Esophagus squamous epithelium (tissue), 5 donors: ENCODE data around the gene NMRK2. TPM values are rescaled to one million over a fixed set of nuclear protein-coding genes. Genes with fewer than 3 reads are reported as not detected.
"Not testable (repeated sequence)": the region's sequence is repeated elsewhere in the genome, so short reads cannot be mapped to it uniquely, and the experiment has no call there.

Source experiments
- DNase-seq: peaks from one replicate; lab custom pipeline; 2025; lab: John Stamatoyannopoulos, UW
- H3K27ac ChIP-seq, 4 donors: fragments of 200-600 bp; sonication (generic); one replicate each; pipeline ENCODE4 v1.5.1; 2016 to 2019; ENCODE audit warnings: mild to moderate bottlenecking in 1 of 4
- H3K27me3 ChIP-seq, 4 donors: fragments of 200-600 bp; sonication (generic); 1 replicate in 3 of 4; 2 replicates in 1 of 4; pipeline versions ENCODE4 v1.5.1 to v1.6.0; 2017 to 2021; ENCODE audit warnings: antibody characterized with exemption in 1 of 4
- H3K36me3 ChIP-seq, 3 donors: fragments of 200-600 bp; sonication (generic); one replicate each; pipeline ENCODE4 v1.5.1; 2016 to 2019
- H3K4me1 ChIP-seq, 3 donors: fragments of 200-600 bp; sonication (generic); one replicate each; pipeline ENCODE4 v1.5.1; 2017 to 2019
- H3K4me3 ChIP-seq, 4 donors: fragments of 200-600 bp; sonication (generic); 1 replicate in 3 of 4; 2 replicates in 1 of 4; pipeline ENCODE4 v1.5.1; 2016 to 2019; ENCODE audit warnings: mild to moderate bottlenecking in 2 of 4, moderate library complexity in 1 of 4
- H3K9me3 ChIP-seq, 3 donors: fragments of 200-600 bp; sonication (generic); one replicate each; pipeline ENCODE4 v1.5.1; 2016 to 2019
- CTCF ChIP-seq, 6 experiments: fragments of 450-650 bp in 4 of 6; fragments of 200-600 bp in 2 of 6; sonication (generic) in 2 of 6; IDR thresholded peaks; one replicate each; pipeline ENCODE4 v1.5.1; 2016 to 2019; ENCODE audit warnings: antibody characterized with exemption in 6 of 6, mild to moderate bottlenecking in 4 of 6, moderate library complexity in 4 of 6
- POLR2A ChIP-seq, 4 donors: fragments of 450-650 bp; IDR thresholded peaks; one replicate each; pipeline ENCODE4 v1.6.1; 2017; ENCODE audit warnings: antibody characterized with exemption in 4 of 4, mild to moderate bottlenecking in 4 of 4, moderate library complexity in 3 of 4
- WGBS, 2 donors: methylation state at CpG; one replicate each; pipeline ENCODE4 v1.1.5; 2018; 5-methylcytosine and 5-hydroxymethylcytosine counted together
- intact Hi-C: fragments of 100-400 bp; cut with DNase I; formaldehyde crosslinking; loops from one replicate; pipeline ENCODE4 v1.15.0; 2022
- total RNA-seq, 4 donors: library from RNA; depleted of rRNA; stranded (reverse); fragments of >200 nt; gene quantifications; one replicate each; pipeline ENCODE4 v1.1.0, GENCODE V29; 2016
- donor health status: DM: yes; HTN: yes; CAD: no.

The NMRK2 gene
- total RNA-seq: not detected

DNA sequence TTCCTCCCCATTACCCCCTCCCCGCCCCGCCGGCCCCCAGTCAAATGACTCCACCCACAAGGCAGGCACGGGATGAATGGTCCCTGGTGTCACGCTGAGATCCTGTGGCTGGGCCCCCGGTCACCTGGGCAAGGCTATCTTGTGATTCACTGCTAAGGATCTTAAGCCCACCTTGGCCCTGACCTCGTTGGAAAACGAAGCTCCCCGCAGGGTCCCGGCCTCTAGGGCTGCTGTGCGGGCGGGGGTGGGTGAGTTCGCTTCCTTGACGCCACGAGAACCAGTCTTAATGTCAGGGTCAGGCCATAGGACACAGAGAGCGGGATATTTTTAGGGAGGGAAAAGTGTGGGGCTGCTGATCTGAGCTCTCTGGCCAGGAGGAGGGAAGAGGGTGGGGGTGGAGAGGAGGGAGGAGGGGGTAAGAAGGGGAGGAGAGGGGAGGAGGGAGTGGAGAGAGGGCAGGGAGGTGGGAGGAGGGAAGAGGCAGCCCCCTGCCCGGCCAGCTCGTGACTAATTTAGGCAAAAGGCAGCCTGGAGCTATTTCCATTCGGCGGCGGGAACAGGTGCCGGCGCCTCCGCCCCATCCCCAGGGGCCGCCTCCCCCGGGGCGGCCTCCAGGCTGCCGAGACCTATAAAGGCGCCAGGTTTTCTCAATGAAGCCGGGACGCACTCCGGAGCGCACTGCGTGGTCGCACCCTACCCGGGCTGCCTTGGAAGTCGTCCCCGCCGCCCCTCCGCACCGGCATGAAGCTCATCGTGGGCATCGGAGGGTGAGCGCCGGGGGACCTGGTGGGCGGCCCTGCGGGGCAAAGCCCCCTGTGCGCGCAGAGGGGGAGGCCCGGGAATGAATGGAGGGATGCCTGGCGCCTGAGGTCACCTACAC lies at the start of gene NMRK2:
NMRK2 (plus strand) TSS at position 139 of the 880 bp plus-strand sequence; CDS start at position 742, 603 bp downstream.
- Histone ChIP-seq H3K4me3 (no peak within 1 kb of the TSS), H3K4me1 (peaks cover 0 to 9% (median 4%) of the 10 kb centered on the region in 3 donors), H3K27me3 (peaks cover 0 to 63% (median 7%) of the 10 kb centered on the region in 4 donors), H3K27ac (no peak within 1 kb of the TSS), H3K9me3 (no peaks in the 10 kb centered on the region), H3K36me3 (no peaks in the 10 kb centered on the region)
- DNase-seq: no peak
- TF ChIP-seq POLR2A (IDR thresholded peaks at IDR 0.05): no peak
- no peak for TF ChIP-seq CTCF (IDR thresholded peaks at IDR 0.05)
- intact Hi-C loops: no loop called here
- 1 to 3% methylated on average over 12 to 18 of the region's 51 CpGs for WGBS, 2 donors

DNA sequence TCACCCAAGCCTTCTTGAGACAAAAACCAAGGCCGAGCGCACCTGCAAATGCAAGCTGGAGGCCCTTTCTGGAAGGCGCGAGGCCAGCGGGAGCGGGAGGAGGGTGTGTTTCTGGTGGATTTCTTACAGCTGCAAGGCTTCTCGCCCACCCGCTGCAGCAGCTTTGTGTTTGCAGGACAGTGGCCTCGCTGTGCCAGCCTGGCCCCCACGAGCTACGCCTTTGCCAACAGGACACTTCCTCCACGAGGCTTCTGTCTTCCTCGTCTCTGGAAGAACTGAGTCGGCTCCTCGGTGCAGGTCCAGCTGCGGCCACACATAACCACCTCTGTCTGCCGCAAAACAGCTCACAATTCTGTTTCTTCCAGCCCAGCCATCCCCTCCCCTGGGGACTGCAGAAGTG lies 42.3 kb upstream of the NMRK2 start:
- Histone ChIP-seq H3K9me3 (no peaks in the 10 kb centered on the region), H3K27me3 (peaks cover 0 to 4% (median 0%) of the 10 kb centered on the region in 4 donors), H3K4me1 (no peaks in the 10 kb centered on the region), H3K27ac (no peak overlapping the region), H3K4me3 (no peak overlapping the region), H3K36me3 (no peaks in the 10 kb centered on the region)
- TF ChIP-seq POLR2A (IDR thresholded peaks at IDR 0.05) (no peak), CTCF (IDR thresholded peaks at IDR 0.05) (no peak)
- DNase-seq: no peak
- 77 to 87% methylated on average over 15 of the region's 17 CpGs for WGBS, 2 donors
- intact Hi-C loops: no loop called here

DNA sequence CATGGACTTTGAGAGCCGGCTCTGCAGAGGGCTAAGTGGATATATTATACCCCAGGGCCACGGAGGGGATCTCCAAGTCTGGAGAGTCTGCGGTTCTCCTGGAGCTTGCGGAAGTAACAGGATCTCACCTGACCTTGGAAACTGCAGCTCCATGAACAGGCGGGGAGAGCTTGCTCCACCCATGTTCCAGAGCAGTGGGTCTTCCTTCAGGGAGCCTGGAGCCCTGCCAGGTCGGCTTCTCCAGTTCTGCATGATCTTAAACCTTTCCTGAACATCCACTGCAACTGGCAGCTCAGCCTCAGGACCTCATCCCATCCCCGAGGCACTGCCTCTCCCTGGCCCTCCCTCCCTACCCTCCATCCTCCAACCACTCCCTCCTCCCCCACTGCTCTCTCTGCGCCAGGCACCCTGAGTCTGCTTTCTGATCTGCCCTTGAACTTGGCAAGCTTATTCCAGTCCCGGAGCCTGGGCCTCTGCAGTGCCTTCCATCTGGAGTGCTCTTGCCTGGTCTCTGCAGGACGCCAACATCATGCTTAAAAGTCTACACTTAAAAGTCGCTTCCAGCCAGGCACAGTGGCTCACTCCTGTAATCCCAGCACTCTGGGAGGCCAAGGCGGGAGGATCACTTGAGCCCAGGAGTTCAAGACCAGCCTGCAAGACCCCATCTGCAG lies 39.2 kb upstream of the NMRK2 start:
- intact Hi-C loops: no loop called here
- TF ChIP-seq CTCF (IDR thresholded peaks at IDR 0.05): no peak
- TF ChIP-seq POLR2A (IDR thresholded peaks at IDR 0.05): no peak
- DNase-seq: no peak
- Histone ChIP-seq H3K36me3 (no peaks in the 10 kb centered on the region), H3K9me3 (no peaks in the 10 kb centered on the region), H3K27me3 (peaks cover 0 to 4% (median 0%) of the 10 kb centered on the region in 4 donors), H3K27ac (no peak overlapping the region), H3K4me3 (no peak overlapping the region), H3K4me1 (no peaks in the 10 kb centered on the region)
- WGBS, 2 donors: 44 to 50% methylated on average over 5 to 8 of the region's 12 CpGs

GRCh38 chr19:3894959-3895358 lies 37.9 kb upstream of the NMRK2 start:
- intact Hi-C loops, H3K36me3 ChIP-seq, DNase-seq, H3K4me1 ChIP-seq, H3K27me3 ChIP-seq, H3K4me3 ChIP-seq, H3K27ac ChIP-seq, H3K9me3 ChIP-seq: not testable (repeated sequence)
- WGBS, 2 donors: 67 to 70% methylated on average over 5 of the region's 5 CpGs

DNA sequence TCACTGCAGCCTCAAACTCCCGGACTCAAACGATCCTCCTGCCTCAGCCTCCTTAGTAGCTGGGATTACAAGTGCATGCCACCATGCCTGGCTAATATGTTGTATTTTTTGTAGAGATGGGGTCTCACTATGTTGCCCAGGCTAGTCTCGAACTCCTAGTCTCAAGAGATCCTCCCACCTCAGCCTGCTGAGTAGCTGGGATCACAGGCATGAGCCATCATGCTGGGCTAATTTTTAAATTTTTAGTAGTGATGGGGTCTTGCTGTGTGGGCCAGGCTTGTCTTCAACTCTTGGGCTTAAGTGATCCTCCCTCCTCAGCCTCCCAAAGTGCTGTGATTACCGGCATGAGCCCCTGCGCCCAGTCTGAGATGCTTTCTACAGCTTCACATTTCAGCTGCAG lies 37.1 kb upstream of the NMRK2 start:
- Histone ChIP-seq H3K36me3 (no peaks in the 10 kb centered on the region), H3K4me1 (peaks cover 0 to 7% (median 0%) of the 10 kb centered on the region in 3 donors), H3K4me3 (no peak overlapping the region), H3K9me3 (no peaks in the 10 kb centered on the region), H3K27ac (no peak overlapping the region), H3K27me3 (peaks cover 0 to 4% (median 0%) of the 10 kb centered on the region in 4 donors)
- 83 to 87% methylated on average over 5 of the region's 5 CpGs for WGBS, 2 donors
- intact Hi-C loops: no loop called here
- TF ChIP-seq POLR2A (IDR thresholded peaks at IDR 0.05) (no peak), CTCF (IDR thresholded peaks at IDR 0.05) (no peak)
- no peak for DNase-seq
